HG02678 (cell line): Measurements from ENCODE around the gene FYB1.

Experiments
- ATAC-seq: cut with Tn5 transposase; IDR thresholded peaks from one replicate; pipeline ENCODE4 v1.9.1; 2021; ENCODE audit warnings: mild to moderate bottlenecking, moderate library complexity; ENCODE audit not compliant: unreplicated experiment

Gene FYB1

GRCh38 chr5:39164016-39164415 is 55.3 kb downstream of the FYB1 start:
- ATAC-seq, result no peak

DNA sequence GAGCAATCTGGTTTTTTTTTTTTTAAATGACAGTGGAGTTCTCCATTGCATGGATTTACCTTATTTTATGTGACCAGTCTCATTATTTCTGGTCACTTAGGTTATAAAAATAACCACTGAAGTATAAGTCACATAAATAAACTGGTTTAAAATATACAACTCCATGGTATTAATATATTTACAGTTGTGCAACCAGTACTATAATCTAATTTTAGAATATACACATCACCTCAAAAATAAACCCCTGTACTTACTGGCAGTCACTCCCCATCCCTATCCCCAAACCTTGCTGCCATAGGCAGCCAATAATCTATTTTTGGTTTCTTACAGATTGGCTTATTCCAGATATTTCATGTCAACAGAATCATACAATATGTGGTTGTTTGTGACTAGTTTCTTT is 57.8 kb downstream of the FYB1 start:
- ATAC-seq, result no peak

- no peak for ATAC-seq
These were observed 58.7 kb downstream of the FYB1 start for GRCh38 chr5:39160576-39161213.

DNA sequence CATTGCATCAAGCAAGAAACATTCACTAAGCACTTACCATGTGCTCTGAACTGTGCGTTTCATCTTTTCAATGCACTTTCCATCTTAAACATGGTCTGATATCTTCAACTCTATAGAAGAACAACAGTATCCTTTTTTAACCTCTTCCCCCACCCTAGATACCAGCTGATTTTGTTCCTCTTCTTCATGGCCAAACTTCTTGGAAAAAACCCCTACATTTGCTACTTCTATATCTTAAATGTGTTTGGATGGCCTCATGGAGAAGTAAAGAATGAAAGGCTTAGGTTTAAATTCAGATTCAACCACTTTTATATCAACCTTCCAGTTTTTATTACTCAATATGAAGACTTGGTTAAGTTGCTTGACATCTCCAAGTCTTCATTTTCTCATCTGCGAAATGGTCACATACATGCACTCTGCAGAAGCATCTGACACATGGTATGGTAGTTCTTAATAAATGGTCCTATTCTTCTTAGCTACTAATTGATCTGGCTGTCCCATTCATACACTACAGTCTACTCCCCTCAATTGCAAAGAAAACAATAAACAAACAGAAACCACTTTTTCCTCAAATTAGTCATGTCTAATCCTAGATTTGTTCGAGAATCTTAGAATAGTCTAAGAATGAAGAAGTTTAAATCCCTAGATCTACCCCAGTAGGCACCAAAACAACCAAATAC is 59.4 kb downstream of the FYB1 start:
- ATAC-seq, result no peak

GRCh38 chr5:39158786-39159185 is 60.6 kb downstream of the FYB1 start:
- no peak for ATAC-seq

DNA sequence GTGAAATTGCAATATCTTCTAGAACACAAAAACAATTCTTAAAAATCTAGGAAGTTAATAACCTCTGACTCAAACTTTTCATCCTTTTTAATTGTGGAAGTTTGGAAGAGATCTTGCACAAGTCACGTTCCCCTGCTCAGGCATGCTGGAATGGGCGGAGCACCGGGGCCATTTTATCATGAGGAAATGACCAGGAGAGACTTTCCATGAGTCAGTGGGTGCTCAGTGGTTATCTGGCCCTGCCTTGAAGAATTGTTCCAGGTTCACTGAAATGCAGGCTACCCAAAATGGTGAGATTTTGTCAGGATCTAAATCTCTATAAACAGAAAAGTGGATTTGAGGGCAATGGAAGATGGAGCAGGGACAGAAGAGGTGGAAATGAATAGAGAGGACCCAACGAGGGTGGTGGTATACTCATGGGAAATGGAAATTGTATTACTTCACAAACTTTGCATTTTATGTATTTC is 61.2 kb downstream of the FYB1 start:
- no peak for ATAC-seq

GRCh38 chr5:39157701-39158100 is 61.7 kb downstream of the FYB1 start:
- ATAC-seq, result no peak

- ATAC-seq, result no peak
These were observed 63.3 kb downstream of the FYB1 start for GRCh38 chr5:39156082-39156481.

DNA sequence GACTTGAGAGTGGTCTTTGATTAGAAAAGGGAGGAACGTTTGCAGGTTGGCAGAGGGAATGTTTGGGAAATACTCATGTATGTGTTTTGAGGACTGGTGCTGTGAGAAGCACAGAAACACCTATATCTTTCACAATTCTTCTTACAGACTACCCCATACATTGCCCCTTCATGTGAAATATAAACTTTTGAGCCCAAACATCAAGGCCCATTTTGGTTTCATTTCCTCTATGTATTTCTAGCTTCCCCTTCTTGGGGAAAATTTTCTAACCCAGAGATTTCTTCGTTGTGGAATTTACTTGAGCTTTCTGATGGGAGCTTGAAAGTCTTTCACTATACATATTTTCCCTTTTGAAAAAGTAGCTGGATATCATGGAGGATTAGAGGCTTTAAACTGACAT is 67.6 kb downstream of the FYB1 start:
- ATAC-seq, result no peak

DNA sequence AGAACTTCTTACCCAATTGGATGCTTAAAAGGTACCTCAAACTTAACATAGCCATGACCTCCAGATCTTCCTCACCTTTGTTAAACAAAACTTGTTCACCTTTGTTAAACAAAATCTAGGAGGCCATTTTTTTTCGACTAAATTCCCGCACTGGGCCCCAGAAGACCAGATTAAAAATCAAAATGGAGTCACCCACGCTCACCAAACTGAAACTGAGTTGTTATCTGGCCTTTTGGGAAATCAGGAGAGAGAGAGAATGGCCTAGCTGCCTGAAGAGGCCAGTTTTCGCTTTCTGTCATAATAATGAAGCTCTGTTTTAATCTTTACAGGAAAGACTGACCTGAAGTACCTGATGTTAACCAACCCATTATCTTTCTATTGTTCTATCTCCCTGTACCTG is 69.4 kb downstream of the FYB1 start:
- no peak for ATAC-seq

GRCh38 chr5:39148983-39149534 is 70.3 kb downstream of the FYB1 start:
- ATAC-seq, result no peak

DNA sequence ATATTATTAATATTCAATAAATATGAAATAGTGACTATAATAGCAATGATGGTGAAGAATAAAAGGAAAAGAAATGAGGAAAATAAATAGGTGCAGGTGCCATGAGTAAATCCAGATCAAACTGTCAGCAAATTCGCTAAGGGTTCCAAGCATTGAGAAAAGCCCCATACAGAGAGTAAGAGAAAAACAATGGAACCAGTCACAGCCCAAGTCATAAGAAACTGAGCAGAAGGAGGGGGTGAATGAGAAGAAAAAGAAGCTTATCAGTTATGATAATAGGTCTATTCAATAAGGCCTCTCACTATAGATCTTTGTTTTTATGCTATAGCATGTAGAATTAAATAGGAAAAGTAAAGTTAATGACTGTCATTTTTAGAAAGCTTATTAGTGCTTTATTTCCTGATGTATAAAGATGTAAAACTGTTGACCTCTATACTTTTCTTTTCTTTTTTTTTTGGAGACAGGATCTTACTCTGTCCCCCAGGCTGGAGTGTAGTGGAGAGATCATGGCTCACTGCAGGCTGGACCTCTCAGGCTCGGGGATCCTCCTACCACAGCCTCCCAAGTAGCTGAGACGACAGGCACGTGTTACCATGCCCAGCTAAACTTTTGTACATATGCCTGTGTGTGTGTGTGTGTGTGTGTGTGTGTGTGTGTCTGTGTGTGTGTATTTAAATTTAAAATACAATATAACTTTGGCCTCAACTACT is 72.4 kb downstream of the FYB1 start:
- ATAC-seq, result no peak

GRCh38 chr5:39143151-39143860 is 76.1 kb downstream of the FYB1 start:
- ATAC-seq, result no peak

- ATAC-seq, result no peak
These were observed 78.7 kb downstream of the FYB1 start for GRCh38 chr5:39140558-39141168.

- no peak for ATAC-seq
These were observed 80.5 kb downstream of the FYB1 start for GRCh38 chr5:39138892-39139291.

GRCh38 chr5:39137819-39138451 is 81.4 kb downstream of the FYB1 start:
- no peak for ATAC-seq

- ATAC-seq, result no peak
These were observed 82.0 kb downstream of the FYB1 start for GRCh38 chr5:39137391-39137790.

DNA sequence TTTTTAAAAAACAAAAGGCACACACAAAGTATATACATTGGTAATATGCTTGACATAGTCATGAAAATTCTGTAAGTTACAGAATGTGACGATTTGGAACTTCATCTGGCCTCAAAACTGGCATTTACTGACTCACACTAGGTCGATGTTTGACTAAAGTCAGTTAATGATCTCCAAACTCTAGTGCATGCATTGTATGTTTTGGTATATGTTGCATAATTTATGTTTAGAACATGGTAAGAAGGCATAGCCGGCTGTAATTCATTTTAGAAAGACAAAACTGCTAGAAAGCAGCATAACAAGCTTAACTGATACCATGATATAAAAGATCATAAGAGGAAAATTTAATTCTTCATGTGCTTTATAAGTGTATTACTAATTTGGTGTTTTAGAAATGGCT is 86.6 kb downstream of the FYB1 start:
- ATAC-seq, result no peak

DNA sequence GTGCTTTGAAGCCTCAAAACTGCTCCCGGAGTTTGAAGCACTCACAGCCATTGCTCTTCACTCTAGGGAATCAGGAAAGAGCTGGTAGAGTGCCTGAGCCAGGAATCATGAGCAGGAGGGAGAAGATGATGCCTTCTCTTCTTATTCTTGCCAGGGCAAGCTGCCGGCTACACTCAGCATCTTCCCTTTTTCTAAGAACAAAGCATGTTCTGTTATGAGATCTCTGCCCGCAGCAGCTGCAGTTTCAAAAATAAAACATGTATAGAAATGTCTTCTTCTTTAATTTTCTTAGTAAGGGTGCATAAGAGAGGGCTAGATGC is 87.3 kb downstream of the FYB1 start:
- ATAC-seq, result no peak
